ENCODE results near the gene ZNF83. TPM values are rescaled to one million over a fixed set of nuclear protein-coding genes. Genes with fewer than 3 reads are reported as not detected.

ZNF83 gene
- polyA plus RNA-seq, 1 of the 3 experiments (the other 2 are of a cell fraction), result 30.1 TPM

DNA sequence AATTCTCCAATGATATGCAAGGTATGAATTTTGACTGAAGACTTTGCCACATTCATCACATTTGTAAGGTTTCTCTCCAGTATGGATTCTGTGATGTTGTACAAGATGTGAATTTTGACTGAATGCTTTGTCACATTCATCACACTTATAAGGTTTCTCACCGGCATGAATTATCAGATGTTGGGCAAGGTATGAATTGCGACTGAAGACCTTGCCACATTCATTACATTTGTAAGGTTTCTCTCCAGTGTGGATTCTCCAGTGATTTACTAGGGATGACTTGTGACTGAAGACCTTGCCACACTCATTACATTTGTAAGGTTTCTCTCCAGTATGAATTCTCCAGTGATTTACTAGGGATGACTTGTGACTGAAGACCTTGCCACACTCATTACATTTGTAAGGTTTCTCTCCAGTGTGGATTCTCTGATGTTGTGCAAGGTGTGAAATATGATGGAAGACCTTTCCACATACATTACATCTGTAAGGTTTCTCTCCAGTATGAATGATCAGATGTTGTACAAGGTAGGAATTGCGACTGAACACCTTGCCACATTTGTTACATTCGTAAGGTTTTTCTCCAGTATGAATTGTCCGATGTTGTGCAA lies 24.8 kb downstream of the ZNF83 start (continued):
- no peak for TF ChIP-seq RCOR1 (IDR thresholded peaks at IDR 0.05; ENCODE audit: low read length)
- TF ChIP-seq GABPA (IDR thresholded peaks at IDR 0.05; ENCODE audit: low read depth), result no peak
- TF ChIP-seq FOSL2 (IDR thresholded peaks at IDR 0.05; ENCODE audit: borderline replicate concordance, low read depth), result no peak
- no peak for TF ChIP-seq TAF1 (IDR thresholded peaks at IDR 0.05; ENCODE audit: borderline replicate concordance, low read depth, low read length)
- TF ChIP-seq, protein P1, sequence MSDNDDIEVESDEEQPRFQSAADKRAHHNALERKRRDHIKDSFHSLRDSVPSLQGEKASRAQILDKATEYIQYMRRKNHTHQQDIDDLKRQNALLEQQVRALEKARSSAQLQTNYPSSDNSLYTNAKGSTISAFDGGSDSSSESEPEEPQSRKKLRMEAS (IDR thresholded peaks at IDR 0.05; ENCODE audit: low read depth), result no peak
- no peak for TF ChIP-seq MEF2A (IDR thresholded peaks at IDR 0.05; ENCODE audit: borderline replicate concordance, low read depth)

DNA sequence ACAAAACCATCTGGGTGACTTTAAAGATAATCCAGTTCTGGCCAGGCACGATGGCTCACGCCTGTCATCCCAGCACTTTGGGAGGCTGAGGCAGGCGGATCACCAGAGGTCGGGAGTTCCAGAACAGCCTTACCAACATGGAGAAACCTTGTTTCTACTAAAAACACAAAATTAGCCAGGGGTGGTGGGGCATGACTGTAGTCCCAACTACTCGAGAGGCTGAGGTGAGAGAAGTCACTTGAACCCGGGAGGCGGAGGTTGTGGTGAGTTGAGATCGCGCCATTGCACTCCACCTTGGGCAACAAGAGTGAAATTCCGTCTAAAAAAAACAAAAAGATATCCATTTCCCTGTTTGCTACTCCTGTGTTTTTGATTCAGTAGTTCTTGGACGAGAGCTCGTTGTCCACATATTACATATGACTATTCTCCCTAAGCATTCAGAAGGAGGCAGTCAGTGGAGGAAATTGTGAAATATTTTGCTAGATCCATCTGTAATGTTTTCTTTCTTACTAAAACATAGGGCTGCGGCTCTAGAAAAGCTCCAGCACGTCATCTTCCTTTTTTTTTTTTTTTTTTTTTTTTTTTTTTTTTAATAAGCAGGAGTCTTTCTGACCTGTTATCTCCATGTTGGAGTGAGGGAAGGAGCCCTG lies 34.5 kb downstream of the ZNF83 start:
- H3K9me2 ChIP-seq, result no peaks in the 10 kb centered on the region
- H3K27ac ChIP-seq (ENCODE audit: low read depth in 2 of 2, low read length in 1 of 2), result no peak overlapping the region
- H3F3A ChIP-seq (replicated peaks; ENCODE audit: insufficient read depth), result peaks cover 6% of the 10 kb centered on the region
- no peak overlapping the region for H3K4me3 ChIP-seq (ENCODE audit: low read depth in 2 of 2, low read length in 1 of 2)
- H3K27me3 ChIP-seq (ENCODE audit: insufficient read depth), result no peaks in the 10 kb centered on the region
- TF ChIP-seq FOXM1 (IDR thresholded peaks at IDR 0.05; ENCODE audit: low read depth) (no peak), TEAD4 (IDR thresholded peaks at IDR 0.05; ENCODE audit: borderline replicate concordance, insufficient read depth) (no peak), RXRA (IDR thresholded peaks at IDR 0.05; ENCODE audit: borderline replicate concordance, low read depth) (no peak)
- H3K4me1 ChIP-seq (ENCODE audit: control insufficient read depth in 1 of 2, insufficient read depth in 2 of 2, low read depth in 1 of 2, low read length in 1 of 2), result peaks cover 0 to 7% of the 10 kb centered on the region in 2 experiments; a peak in 1 of 4 replicates
- H3K79me2 ChIP-seq (ENCODE audit: insufficient read depth), result peaks cover 14% of the 10 kb centered on the region; the same call in 1 of the 2 replicates
- peaks cover 0 to 9% of the 10 kb centered on the region in 2 experiments for H3K36me3 ChIP-seq (replicated peaks in 1 of 2; ENCODE audit: control insufficient read depth in 1 of 2, insufficient read depth in 2 of 2, low read length in 1 of 2)
- no peaks in the 10 kb centered on the region for H3K9me3 ChIP-seq
- H3K9ac ChIP-seq, result no peak overlapping the region
- DNase-seq, result no peak
- WGBS (ENCODE audit: low lambda C conversion rate), result 87% methylated on average over 14 of the region's 14 CpGs
- no peak overlapping the region for H3K4me2 ChIP-seq
- CTCF ChIA-PET, result interaction anchor here (0.6 kb wide), 1 partner anchor 44 kb away, joined by 3 read pairs; no protein-coding TSS in a partner anchor
- no peak overlapping the region for H2AFZ ChIP-seq (ENCODE audit: low read depth)
- H4K20me1 ChIP-seq (ENCODE audit: insufficient read depth), result no peaks in the 10 kb centered on the region
- POLR2A ChIA-PET, result no interaction called here

DNA sequence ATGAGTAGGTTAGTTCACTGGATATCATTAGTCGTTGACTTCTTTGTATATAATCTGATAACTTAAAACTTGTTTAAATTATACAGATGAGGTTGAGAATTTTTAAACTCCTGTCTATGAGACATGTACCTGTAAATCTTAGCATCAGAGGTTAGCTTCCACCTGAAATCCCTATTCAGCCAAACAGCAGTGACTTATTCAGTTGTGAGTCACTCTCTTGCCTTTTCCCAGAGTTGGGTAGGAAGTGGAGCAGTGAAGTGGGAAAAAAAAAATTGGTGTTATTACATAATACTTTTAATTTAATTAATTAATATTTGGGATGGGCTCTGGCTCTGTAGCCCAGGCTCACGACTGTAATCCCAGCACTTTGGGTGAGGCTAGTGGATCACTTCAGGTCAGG lies 35.2 kb downstream of the ZNF83 start:
- CTCF ChIA-PET, result interaction anchor here (1.6 kb wide), 1 partner anchor 22 kb away, joined by 3 read pairs; no protein-coding TSS in a partner anchor
- 82% methylated on average over 2 of the region's 2 CpGs for WGBS (ENCODE audit: low lambda C conversion rate)
- POLR2A ChIA-PET, result no interaction called here
- TF ChIP-seq GATA2 (CRISPR knock-in tag; IDR thresholded peaks at IDR 0.05) (no peak), RXRA (IDR thresholded peaks at IDR 0.05; ENCODE audit: borderline replicate concordance, low read depth) (no peak), TAF1 (IDR thresholded peaks at IDR 0.05; ENCODE audit: borderline replicate concordance, low read depth, low read length) (no peak), RFX5 (IDR thresholded peaks at IDR 0.05; ENCODE audit: low read length) (no peak), NRF1 (IDR thresholded peaks at IDR 0.05; ENCODE audit: low read depth, low read length) (no peak), NFIC (IDR thresholded peaks at IDR 0.05; ENCODE audit: borderline replicate concordance) (no peak), JUND (IDR thresholded peaks at IDR 0.05) (no peak), ELF1 (IDR thresholded peaks at IDR 0.05) (no peak), SIN3A (IDR thresholded peaks at IDR 0.05; ENCODE audit: borderline replicate concordance, low read depth, low read length) (no peak), FOSL2 (IDR thresholded peaks at IDR 0.05; ENCODE audit: borderline replicate concordance, low read depth) (no peak), RCOR1 (IDR thresholded peaks at IDR 0.05; ENCODE audit: low read length) (no peak), TCF12 (IDR thresholded peaks at IDR 0.05) (no peak), EZH2phosphoT487 (IDR thresholded peaks at IDR 0.05; ENCODE audit: borderline replicate concordance, low read depth) (no peak), GABPA (IDR thresholded peaks at IDR 0.05; ENCODE audit: low read depth) (no peak), POLR2AphosphoS5 (IDR thresholded peaks at IDR 0.05; ENCODE audit: low read depth, low read length) (no peak)
- TF ChIP-seq, protein P2, sequence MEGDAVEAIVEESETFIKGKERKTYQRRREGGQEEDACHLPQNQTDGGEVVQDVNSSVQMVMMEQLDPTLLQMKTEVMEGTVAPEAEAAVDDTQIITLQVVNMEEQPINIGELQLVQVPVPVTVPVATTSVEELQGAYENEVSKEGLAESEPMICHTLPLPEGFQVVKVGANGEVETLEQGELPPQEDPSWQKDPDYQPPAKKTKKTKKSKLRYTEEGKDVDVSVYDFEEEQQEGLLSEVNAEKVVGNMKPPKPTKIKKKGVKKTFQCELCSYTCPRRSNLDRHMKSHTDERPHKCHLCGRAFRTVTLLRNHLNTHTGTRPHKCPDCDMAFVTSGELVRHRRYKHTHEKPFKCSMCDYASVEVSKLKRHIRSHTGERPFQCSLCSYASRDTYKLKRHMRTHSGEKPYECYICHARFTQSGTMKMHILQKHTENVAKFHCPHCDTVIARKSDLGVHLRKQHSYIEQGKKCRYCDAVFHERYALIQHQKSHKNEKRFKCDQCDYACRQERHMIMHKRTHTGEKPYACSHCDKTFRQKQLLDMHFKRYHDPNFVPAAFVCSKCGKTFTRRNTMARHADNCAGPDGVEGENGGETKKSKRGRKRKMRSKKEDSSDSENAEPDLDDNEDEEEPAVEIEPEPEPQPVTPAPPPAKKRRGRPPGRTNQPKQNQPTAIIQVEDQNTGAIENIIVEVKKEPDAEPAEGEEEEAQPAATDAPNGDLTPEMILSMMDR (IDR thresholded peaks at IDR 0.05), result no peak
- TF ChIP-seq, protein P3, sequence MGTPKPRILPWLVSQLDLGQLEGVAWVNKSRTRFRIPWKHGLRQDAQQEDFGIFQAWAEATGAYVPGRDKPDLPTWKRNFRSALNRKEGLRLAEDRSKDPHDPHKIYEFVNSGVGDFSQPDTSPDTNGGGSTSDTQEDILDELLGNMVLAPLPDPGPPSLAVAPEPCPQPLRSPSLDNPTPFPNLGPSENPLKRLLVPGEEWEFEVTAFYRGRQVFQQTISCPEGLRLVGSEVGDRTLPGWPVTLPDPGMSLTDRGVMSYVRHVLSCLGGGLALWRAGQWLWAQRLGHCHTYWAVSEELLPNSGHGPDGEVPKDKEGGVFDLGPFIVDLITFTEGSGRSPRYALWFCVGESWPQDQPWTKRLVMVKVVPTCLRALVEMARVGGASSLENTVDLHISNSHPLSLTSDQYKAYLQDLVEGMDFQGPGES (IDR thresholded peaks at IDR 0.05; ENCODE audit: low read depth, low read length), result no peak
- TF ChIP-seq, protein P4, sequence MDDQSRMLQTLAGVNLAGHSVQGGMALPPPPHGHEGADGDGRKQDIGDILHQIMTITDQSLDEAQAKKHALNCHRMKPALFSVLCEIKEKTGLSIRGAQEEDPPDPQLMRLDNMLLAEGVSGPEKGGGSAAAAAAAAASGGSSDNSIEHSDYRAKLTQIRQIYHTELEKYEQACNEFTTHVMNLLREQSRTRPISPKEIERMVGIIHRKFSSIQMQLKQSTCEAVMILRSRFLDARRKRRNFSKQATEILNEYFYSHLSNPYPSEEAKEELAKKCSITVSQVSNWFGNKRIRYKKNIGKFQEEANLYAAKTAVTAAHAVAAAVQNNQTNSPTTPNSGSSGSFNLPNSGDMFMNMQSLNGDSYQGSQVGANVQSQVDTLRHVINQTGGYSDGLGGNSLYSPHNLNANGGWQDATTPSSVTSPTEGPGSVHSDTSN (IDR thresholded peaks at IDR 0.05), result no peak

More for the DNA sequence above, 35.2 kb downstream of the ZNF83 start:
- peaks cover 12% of the 10 kb centered on the region; the same call in 1 of the 2 replicates for H3K79me2 ChIP-seq (ENCODE audit: insufficient read depth)
- peaks cover 0 to 7% of the 10 kb centered on the region in 2 experiments for H3K36me3 ChIP-seq (replicated peaks in 1 of 2; ENCODE audit: control insufficient read depth in 1 of 2, insufficient read depth in 2 of 2, low read length in 1 of 2)
- H3K27ac ChIP-seq (ENCODE audit: low read depth in 2 of 2, low read length in 1 of 2), result no peak overlapping the region
- H3K4me1 ChIP-seq (ENCODE audit: control insufficient read depth in 1 of 2, insufficient read depth in 2 of 2, low read depth in 1 of 2, low read length in 1 of 2), result peaks cover 0 to 7% of the 10 kb centered on the region in 2 experiments; a peak in 1 of 4 replicates
- no peak overlapping the region for H3K9ac ChIP-seq
- H3K4me3 ChIP-seq (ENCODE audit: low read depth in 2 of 2, low read length in 1 of 2), result no peak overlapping the region
- no peak overlapping the region for H2AFZ ChIP-seq (ENCODE audit: low read depth)
- no peaks in the 10 kb centered on the region for H3K9me3 ChIP-seq
- DNase-seq, result no peak
- H3K4me2 ChIP-seq, result no peak overlapping the region
- H3K27me3 ChIP-seq (ENCODE audit: insufficient read depth), result no peaks in the 10 kb centered on the region
- no peaks in the 10 kb centered on the region for H3K9me2 ChIP-seq
- H4K20me1 ChIP-seq (ENCODE audit: insufficient read depth), result no peaks in the 10 kb centered on the region
- H3F3A ChIP-seq (replicated peaks; ENCODE audit: insufficient read depth), result peaks cover 6% of the 10 kb centered on the region

All from SK-N-SH (cell line).